Testis (tissue), 3 donors: ENCODE data around the gene IKZF3. TPM values are rescaled to one million over a fixed set of nuclear protein-coding genes. Genes with fewer than 3 reads are reported as not detected.

Source experiments
- DNase-seq: peaks from one replicate; pipeline ENCODE4 v3.0.0-alpha.2; 2019
- H3K27ac ChIP-seq, 2 donors: fragments of 200-600 bp; sonication (generic); one replicate each; pipeline ENCODE4 v1.5.1; 2019
- H3K27me3 ChIP-seq: fragments of 200-600 bp; sonication (generic); one replicate; pipeline ENCODE4 v1.5.1; 2019
- H3K36me3 ChIP-seq: fragments of 200-600 bp; sonication (generic); one replicate; pipeline ENCODE4 v1.5.1; 2017; ENCODE audit warnings: low read depth; ENCODE audit errors: missing control alignments
- H3K4me1 ChIP-seq: fragments of 200-600 bp; sonication (generic); one replicate; pipeline ENCODE4 v1.5.1; 2019
- H3K4me3 ChIP-seq, 2 donors: fragments of 200-600 bp; sonication (generic); one replicate each; pipeline ENCODE4 v1.5.1; 2017 to 2019
- H3K9me3 ChIP-seq: fragments of 200-600 bp; sonication (generic); one replicate; pipeline ENCODE4 v1.5.1; 2017
- CTCF ChIP-seq, 3 experiments: fragments of 450-650 bp in 2 of 3; fragments of 200-600 bp in 1 of 3; sonication (generic) in 1 of 3; IDR thresholded peaks; one replicate each; pipeline ENCODE4 v1.5.1; 2016 to 2019; ENCODE audit warnings: antibody characterized with exemption in 3 of 3, mild to moderate bottlenecking in 2 of 3, moderate library complexity in 1 of 3
- POLR2A ChIP-seq: fragments of 450-650 bp; IDR thresholded peaks from one replicate; pipeline ENCODE4 v1.6.1; 2017; ENCODE audit warnings: antibody characterized with exemption, mild to moderate bottlenecking, moderate library complexity
- WGBS, 2 donors: methylation state at CpG; one replicate each; pipeline ENCODE4 v1.1.5; 2018; 5-methylcytosine and 5-hydroxymethylcytosine counted together
- intact Hi-C: fragments of 100-400 bp; cut with DNase I; formaldehyde crosslinking; loops from one replicate; pipeline ENCODE4 v1.15.1; 2023; ENCODE audit warnings: low total_unique reads
- polyA plus RNA-seq: library from polyadenylated mRNA; stranded (reverse); fragments of 350-450 nt; fragmentation: Illumina TruSeq; extraction: RNeasy Lipid Tissue Mini Kit (QIAGEN cat#74804); gene quantifications from one replicate; pipeline ENCODE4 v1.2.3, GENCODE V29; 2014; ENCODE audit warnings: low read depth, low replicate concordance; ENCODE audit not compliant: insufficient read depth
- total RNA-seq, 2 donors: library from RNA; depleted of rRNA; stranded (reverse); fragments of >200 nt; gene quantifications; one replicate each; pipeline ENCODE4 v1.2.3, GENCODE V29; 2016

IKZF3 gene
- total and polyA plus RNA-seq, 3 donors from 2014 or later: 1.9 to 3.8 (median 3.4) TPM

- no peak for DNase-seq
- 58 to 79% methylated on average over 1 of the region's 1 CpG for WGBS, 2 donors
- no peaks in the 10 kb centered on the region for H3K4me1 ChIP-seq
- no peaks in the 10 kb centered on the region for H3K27me3 ChIP-seq
- intact Hi-C loops: no loop called here
- H3K9me3 ChIP-seq: no peaks in the 10 kb centered on the region
- TF ChIP-seq CTCF (IDR thresholded peaks at IDR 0.05) (no peak), POLR2A (no peak)
- no peaks in the 10 kb centered on the region for H3K36me3 ChIP-seq
- no peak overlapping the region for H3K4me3 ChIP-seq
- H3K27ac ChIP-seq: no peak overlapping the region
Measured at GRCh38 chr17:39799395-39799794, 64.7 kb downstream of the IKZF3 start.

DNA sequence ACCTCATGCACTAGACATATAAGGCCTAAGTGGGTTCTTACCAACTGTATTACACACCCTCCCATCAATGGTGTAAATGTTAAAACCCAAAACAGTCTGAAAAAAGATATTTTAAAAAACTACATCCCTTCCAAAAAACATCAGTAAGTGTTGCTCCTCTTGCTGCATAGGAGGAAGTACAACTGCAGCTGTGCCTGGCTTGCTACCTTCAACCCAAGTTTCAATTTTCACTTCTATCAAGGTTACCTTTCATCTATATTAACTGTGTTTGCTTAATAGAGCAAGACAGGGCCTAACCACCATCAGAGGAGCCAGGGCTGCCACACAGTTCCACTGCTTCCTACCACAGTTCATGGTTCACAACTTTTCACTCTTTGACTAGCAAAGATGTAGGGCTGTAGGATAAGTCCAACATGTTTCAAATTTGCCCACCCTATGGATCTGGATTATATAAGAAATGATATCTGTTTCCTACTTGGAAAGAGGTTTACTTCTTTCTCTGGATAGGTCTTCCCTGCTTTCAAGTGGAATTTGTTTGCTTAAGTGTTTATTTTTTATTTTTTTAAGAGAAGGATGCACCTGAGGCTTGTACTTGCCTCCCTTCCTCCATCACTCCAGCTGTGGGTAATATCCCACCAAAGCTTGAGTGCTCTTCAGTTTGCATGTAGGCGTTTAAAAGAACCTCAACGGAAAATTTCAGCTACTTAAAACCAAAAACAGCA, 69.7 kb downstream of the IKZF3 start:
- TF ChIP-seq POLR2A: no peak
- TF ChIP-seq CTCF (IDR thresholded peaks at IDR 0.05): no peak
- no peak overlapping the region for H3K4me3 ChIP-seq
- WGBS, 2 donors: 84 to 97% methylated on average over 2 of the region's 2 CpGs
- H3K36me3 ChIP-seq: no peaks in the 10 kb centered on the region
- H3K9me3 ChIP-seq: no peaks in the 10 kb centered on the region
- H3K27ac ChIP-seq: no peak overlapping the region
- no peaks in the 10 kb centered on the region for H3K27me3 ChIP-seq
- DNase-seq: no peak
- no peaks in the 10 kb centered on the region for H3K4me1 ChIP-seq
- intact Hi-C loops: no loop called here

GRCh38 chr17:39793301-39793872, 70.7 kb downstream of the IKZF3 start:
- intact Hi-C loops: no loop called here
- no peaks in the 10 kb centered on the region for H3K9me3 ChIP-seq
- no peak overlapping the region for H3K27ac ChIP-seq
- no peak for DNase-seq
- no peak overlapping the region for H3K4me3 ChIP-seq
- no peaks in the 10 kb centered on the region for H3K4me1 ChIP-seq
- no peaks in the 10 kb centered on the region for H3K27me3 ChIP-seq
- TF ChIP-seq CTCF (IDR thresholded peaks at IDR 0.05) (no peak), POLR2A (no peak)
- no peaks in the 10 kb centered on the region for H3K36me3 ChIP-seq
- WGBS, 2 donors: 73 to 81% methylated on average over 3 of the region's 3 CpGs

DNA sequence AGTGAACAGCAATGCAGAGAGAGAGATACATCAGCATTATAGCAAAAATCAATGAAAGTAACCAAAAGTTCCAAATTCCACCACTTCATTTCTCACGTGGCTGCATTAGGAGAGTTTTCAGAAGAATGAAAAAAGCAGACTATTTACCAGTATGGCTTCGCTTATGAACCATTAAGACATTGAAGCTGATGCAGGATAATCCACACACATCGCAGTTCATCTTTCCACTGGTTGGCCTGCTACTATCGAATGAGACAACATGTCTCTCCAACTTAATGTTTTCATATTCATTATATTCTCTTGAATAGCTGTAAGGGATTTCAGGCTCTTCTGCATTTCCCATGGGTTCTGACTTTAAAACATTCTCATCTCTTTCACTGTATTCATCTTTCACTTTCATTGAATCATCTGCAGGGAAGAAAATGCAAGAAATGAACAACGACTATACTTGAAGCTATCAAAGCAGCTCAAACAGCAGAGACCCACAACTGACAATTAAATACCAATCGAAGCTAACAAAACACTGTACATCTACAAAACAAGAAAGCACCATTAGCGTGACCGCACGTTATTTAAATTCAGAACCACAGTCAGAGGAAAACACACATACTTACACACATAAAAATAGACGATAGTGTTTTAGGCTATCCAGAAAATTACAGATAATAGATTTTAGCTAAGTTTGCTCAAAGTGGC, 71.4 kb downstream of the IKZF3 start:
- H3K27me3 ChIP-seq: no peaks in the 10 kb centered on the region
- DNase-seq: no peak
- no peaks in the 10 kb centered on the region for H3K36me3 ChIP-seq
- H3K4me3 ChIP-seq: no peak overlapping the region
- WGBS, 2 donors: 75 to 77% methylated on average over 10 of the region's 10 CpGs
- TF ChIP-seq CTCF (IDR thresholded peaks at IDR 0.05) (no peak), POLR2A (no peak)
- intact Hi-C loops: no loop called here
- no peak overlapping the region for H3K27ac ChIP-seq
- H3K4me1 ChIP-seq: no peaks in the 10 kb centered on the region
- no peaks in the 10 kb centered on the region for H3K9me3 ChIP-seq
